PC-3 (cell line): Measurements from ENCODE around the gene WDR38.

Source experiments
- CTCF ChIP-seq: fragments of 300-600 bp; sonication (generic); conservative IDR thresholded peaks from 2 replicates; pipeline ENCODE4 v1.5.1; 2017; ENCODE audit warnings: antibody characterized with exemption, low read depth, mild to moderate bottlenecking, low read length
- EZH2 ChIP-seq: fragments of 300-600 bp; sonication (generic); IDR thresholded peaks from one replicate; pipeline ENCODE4 v1.6.1; 2017; ENCODE audit warnings: antibody characterized with exemption, mild to moderate bottlenecking, low read length; ENCODE audit not compliant: unreplicated experiment
- EZH2phosphoT487 ChIP-seq: fragments of 300-600 bp; sonication (generic); IDR thresholded peaks from 2 replicates; pipeline ENCODE4 v1.6.1; 2018; ENCODE audit warnings: mild to moderate bottlenecking, antibody characterized with exemption, low read length, borderline replicate concordance

- TF ChIP-seq CTCF (no peak), EZH2 (no peak), EZH2phosphoT487 (no peak)
Measured at GRCh38 chr9:124860582-124861341, 7.5 kb downstream of the WDR38 start.
